ENCODE results near the gene GPR141.

GPR141 gene

DNA sequence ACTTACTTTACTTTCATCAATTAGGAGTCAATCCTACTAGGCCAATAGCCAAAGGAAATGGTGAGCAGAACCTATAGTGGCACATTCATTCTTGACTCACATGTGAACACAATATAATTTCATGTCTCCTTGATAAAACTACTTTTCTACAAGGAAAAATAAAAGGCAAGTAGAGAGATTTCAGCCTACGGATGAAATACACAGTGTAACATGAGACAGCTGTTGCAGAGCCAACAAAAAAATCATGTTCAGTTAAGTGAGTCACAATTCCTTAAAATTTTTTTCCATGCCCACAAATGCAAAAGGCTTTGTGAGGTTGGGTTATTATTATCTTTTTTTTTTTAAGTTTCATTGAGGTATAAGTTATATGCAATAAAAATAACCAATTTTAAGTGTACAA is 54.8 kb downstream of the GPR141 start:
- DNase-seq = no peak

GRCh38 chr7:37740398-37740797 is 56.8 kb downstream of the GPR141 start:
- DNase-seq = no peak

DNA sequence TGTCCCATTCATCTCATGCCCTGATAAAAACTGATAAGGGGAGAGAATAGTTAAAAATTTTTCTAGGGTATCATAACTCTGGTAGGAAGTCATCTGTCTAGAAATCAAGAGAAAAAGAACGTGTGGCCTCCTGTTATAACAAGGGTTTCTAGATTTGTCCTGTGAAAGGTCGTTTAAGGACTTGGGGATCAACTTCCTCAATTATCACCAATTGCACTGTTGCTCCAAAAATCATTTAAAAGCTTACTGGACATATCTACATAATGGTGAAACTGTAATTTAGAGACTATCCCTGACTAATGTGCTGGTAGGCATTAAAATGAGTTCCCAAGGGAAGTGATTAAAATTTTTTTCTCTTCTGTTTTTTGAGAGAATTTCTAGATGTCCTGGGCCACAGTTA is 58.2 kb downstream of the GPR141 start:
- DNase-seq = no peak

DNA sequence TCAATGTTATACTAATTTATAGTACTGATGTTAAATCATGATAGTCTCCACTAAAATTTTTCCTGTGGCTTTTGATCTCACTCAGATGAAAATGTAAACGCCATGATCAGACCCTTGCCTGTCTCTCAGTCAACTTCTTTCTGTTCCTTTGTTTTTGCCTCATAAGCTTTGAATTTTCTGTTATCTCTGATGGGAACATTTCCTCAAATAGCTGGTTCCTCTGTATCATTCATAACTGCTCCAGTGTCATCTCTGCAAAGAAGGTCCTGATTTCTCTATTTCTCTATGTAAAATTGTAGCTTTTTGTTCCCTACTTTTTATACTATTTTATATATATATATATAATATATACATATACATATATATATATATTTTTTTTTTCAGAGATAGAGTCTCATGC is 67.5 kb downstream of the GPR141 start:
- no peak for DNase-seq

- no peak for DNase-seq
These were observed 70.0 kb downstream of the GPR141 start for GRCh38 chr7:37753398-37754050.

DNA sequence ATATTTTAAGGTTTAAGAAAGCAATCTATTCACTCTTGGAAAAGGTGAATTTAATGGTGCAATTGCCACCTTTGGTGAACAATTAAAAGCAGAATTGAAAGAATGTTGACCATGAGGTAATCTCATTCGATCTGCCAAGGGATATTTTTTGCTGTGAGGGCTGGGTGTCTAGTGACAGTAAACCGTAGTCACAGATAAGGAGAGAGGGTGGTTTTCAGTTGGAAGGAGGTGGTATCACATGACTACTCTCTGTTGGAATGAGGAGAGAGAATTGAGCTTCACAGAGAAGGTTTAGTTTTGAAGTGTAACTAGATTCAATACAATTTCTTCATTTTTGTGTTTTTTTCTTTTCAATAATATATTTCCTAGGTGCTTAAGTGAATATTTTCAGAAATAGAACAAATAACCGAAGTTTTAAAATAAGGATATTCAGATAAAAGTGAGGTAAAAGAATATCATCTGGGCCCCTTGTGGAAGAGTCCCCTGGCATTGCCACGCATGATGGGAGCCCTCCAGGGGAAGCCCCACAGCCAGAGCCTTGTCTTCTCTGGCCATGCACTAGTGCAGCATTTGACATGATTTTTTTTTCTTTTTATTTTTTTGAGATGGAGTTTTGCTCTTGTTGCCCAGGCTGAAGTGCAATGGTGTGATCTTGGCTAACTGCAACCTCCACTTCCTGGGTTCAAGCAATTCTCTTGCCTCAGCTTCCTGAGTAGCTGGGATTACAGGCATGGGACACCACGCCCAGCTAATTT is 73.4 kb downstream of the GPR141 start:
- DNase-seq = no peak

DNA sequence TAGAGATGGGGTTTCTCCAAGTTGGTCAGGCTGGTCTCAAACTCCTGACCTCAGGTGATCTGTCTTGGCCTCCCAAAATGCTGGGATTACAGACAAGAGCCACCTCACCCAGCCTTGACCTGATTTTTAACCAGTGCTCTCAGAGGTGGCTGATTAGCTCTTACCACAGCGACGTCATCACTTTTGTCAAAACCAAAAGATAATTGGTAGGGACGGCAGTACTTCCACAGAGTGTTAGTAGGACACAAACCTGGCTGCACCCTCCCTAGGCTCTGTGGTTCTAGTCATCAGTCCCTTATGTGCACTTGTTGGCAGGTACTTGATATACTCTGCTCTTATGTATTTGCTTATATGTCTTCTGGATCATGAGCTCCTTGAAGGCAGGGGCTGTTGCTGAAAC is 74.0 kb downstream of the GPR141 start:
- no peak for DNase-seq

DNA sequence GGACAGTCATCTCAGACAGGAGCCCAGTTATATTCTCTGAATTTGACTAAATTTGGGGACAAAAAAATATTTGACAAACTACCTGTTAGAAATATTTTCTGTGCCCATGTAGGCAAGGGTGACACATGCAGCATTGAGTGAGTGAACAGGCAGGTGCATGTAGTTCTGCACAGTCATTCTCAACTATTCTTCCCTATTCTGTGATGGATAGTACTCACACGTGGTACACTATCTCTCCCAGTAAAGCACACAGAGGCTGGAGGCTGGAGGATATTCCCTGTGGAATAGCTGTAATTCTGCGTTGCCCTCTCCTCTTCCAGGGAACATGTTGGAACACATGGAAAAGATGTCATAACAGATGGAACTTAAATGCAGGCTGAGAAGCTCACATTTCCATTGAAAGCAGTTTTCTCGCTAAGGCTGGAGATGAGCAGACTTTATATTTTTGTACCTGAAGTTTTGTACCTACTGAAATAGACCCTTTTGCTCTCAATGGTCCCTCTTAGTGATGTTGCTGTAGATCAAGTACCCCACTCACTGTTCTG is 75.0 kb downstream of the GPR141 start:
- no peak for DNase-seq

DNA sequence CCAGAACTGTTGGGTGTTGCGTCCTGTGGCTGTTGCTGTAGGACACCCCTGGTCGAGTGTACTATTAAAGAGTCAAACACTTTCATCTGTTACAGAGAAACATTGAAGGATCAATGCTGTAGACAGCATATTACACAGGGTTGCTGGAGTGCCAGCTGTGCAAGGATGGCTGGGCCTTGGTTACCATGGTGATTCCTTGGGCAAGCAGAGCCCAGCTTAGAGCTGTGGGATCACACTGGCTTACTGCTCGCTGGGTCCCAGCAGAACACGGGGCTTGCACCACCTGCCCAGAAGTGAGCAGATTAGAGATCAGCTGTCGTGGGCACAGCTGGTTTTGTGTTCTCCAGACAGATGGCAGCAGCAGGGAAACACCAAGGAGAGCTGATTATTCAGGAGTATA is 76.0 kb downstream of the GPR141 start:
- DNase-seq = no peak

DNA sequence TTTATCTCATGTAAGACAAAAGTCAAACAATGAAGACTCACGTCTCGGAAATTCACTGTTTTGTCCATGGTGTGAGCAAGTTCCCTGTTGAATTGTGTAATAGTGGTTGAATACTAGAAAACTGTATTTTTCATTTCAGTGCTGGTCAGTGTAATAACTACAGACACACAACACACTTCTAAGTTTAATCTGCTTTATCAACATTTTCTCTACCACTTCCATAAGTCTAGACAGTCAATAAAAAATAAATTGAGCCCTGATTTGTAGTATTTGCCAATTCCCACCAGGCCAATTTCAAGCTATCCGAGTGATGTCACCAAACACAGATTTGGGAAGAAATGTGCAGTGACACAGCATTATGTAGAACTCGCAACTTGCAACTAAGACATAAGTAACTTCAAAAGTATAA is 81.9 kb downstream of the GPR141 start:
- no peak for DNase-seq

GRCh38 chr7:37765872-37766525 is 82.4 kb downstream of the GPR141 start:
- DNase-seq = no peak

DNA sequence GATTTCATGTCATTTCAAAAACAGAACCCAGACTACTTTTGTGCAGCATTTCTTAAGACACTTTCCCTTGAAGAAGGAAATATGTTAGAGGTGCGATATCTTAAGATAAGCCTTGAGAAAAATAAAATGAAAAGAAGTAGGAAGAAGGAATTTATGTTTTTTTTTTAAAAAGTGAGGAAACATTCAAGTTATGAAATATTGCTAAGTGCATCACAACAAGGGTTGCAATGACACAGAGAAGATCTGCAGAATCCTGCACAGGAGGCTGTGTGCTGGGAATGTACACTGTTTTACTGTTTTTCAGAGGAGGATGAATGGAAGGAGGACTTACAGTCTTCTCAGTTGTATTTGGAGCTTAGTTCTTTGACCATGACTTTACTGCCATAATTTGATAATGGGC is 85.0 kb downstream of the GPR141 start:
- no peak for DNase-seq

- no peak for DNase-seq
These were observed 85.7 kb downstream of the GPR141 start for GRCh38 chr7:37769291-37769690.

DNA sequence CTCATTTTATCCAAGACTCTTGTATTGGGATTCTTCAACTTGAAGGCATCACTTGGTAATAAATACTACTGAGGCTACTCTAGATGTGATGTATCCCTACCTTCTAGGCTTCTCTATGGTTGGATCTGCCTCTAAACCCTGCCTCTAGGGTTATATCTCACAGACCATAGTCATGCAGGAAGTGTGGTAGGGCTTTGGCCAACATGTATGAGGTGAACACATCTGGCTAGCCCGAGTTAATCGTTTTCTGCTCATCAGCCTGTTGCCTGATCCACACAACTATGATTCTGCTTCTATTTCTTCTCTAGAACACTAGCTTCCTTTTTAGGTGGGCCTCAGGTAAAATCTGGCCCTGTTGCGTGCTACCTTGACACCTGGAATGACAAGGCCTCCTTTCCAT is 86.2 kb downstream of the GPR141 start:
- DNase-seq = no peak

- DNase-seq = no peak
These were observed 87.3 kb downstream of the GPR141 start for GRCh38 chr7:37770838-37771237.

GRCh38 chr7:37771342-37771741 is 87.8 kb downstream of the GPR141 start:
- DNase-seq = no peak

GRCh38 chr7:37771801-37772200 is 88.2 kb downstream of the GPR141 start:
- DNase-seq = no peak

GRCh38 chr7:37775921-37776320 is 92.4 kb downstream of the GPR141 start:
- no peak for DNase-seq

DNA sequence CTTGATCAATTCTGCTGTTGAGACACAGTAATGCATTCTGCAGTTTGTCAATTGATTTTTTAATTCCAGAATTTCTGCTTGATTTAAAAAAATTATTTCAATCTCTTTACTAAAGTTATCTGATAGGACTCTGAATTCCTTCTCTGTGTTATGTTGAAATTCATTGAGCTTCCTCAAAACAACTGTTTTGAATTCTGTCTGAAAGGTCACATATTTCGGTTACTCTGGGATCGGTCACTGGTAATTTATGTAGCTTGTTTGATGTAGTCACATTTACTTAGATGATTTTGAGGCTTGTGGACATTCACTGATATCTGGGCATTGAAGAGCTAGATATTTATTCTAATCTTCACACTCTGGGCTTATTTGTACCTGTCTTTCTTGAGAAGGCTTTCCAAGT is 97.6 kb downstream of the GPR141 start:
- no peak for DNase-seq

DNA sequence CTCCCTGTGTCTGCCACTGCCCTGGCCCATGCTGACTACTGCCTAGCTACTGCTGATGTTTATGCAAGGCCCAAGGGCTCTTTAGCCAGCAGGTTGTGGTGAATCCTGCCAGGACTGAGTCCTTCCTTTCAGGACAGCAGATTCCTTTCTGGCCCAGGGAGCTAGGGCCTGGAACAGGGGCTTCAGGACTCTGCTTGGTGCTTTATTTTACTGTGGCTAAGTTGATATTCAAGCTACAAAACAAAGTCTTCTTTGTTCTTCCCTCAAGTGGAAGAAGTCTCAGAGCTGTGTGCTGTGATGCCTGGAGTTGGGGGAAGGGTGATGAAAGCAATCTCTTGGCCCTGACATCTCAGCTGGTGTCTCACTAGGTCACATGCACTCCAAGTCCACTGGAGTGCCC is 98.6 kb downstream of the GPR141 start:
- no peak for DNase-seq

DNA sequence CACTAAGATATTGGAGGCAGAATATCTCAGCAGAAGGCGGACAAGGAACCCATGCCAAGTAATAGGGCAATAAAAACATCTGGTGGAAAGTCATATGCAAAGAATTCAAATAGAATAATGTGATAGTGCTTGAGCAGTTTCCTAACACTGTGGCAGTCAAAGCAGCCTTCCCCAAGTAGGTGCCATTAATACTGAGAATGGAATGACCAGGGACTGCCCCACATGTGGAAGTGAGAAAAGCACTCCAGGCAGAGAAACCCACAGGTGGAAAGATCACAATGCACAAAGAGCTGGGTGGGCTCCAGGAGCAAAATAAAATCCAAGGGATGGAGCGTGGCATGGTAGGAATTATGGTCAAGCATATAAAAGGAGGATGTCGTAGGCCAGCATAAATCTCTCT is 100.4 kb downstream of the GPR141 start:
- no peak for DNase-seq

- DNase-seq = no peak
These were observed 103.4 kb downstream of the GPR141 start for GRCh38 chr7:37786741-37787569.

Data from COR-L47 (cell line).